ENCODE measurements around the gene PRKCA.
A peak's percentile ranks its signal among the peaks of the same experiment; 100 is the strongest.
"Not testable (repeated sequence)": the region's sequence is repeated elsewhere in the genome, so short reads cannot be mapped to it uniquely, and the experiment has no call there.

PRKCA gene

DNA sequence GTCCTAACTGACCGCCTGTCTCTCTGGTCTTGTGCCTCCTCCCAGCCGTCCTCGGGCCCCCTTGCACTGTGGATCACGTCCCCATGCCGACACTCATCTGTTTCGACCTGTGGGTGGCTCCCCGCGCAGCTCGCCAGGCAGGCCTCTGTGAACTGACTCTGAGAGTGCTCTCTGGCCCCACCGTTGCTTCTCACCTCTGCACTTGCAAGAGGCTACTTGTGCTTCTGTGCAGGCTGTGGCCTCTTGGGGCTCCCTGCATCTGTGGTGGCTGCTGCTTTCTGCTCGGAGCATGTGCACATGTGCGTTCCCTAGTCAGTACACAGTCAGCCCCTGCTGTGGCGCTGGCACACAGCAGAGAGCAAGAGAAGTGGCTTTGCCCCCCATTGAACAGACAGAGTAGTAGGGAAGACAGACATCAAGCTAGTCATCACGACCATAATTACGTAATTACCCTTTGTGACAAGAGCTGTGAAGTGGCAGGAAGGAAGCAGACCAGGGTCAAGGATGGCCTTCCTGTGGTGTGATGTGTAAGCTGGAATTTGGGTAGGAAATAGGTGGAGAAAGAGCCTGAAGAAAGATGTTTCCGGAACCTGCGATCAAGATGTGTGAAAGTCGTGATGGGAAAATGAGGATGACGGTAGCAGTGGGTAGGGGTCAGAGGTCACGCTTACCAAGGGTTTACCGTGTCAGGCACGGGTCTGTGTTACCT, 276.5 kb downstream of the PRKCA start:
- no peak for DNase-seq (ENCODE audit: low spot score)

DNA sequence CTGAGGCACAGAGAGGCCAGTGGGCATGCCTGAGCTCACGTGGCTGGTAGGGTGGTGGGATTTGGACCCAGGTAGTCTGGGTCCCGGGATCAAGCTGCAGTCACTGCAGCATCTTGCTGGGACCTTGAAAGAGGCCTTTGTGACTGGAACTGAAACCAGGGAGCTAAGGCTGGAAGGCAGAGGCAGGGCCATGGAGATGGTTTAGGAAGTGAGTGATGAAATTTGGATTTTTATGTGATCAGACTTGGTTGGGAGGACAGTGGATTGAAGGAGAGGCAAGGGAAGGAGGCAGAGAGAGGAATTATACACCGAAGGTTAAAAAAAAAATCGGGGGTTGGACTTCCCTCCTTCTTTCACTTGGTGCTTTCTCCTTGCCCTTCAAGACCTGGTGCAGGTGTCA, 277.1 kb downstream of the PRKCA start:
- DNase-seq (ENCODE audit: low spot score): no peak

DNA sequence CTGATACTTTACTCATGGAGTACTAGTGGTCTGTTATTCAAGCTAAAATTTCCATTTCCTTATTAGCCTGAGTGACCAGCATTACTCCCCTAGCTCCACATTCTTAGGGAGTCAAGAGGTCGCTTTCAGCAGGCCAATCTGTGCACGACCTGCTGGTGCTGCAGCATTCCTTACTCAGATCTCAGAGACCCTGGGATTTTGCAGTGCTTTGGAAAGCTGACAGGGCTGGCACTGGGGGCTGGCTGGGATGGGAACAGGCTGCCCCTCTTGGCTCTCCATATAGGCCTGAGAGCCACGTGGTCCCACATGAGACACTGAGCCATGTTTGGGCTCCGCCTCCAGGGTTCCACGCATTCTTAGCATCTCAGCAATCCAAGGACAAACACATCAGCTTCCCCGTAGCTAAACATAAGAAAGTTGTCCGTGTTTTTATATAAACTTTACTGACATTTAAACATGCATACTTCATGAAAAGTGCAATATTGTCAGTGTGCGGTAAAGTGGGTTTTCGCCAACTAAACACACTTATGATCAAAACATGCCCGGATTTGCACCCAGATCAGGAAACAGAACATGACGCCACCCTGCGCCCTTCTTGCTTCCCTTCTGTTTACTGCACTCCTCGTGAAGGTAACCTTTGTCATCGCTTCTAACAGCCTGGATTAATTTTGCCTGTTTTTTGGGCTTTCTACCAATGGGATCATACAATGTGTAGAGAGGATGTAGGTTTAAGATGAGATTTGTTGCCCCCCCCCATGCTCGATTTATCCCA, 278.0 kb downstream of the PRKCA start:
- DNase-seq (ENCODE audit: low spot score): no peak

DNA sequence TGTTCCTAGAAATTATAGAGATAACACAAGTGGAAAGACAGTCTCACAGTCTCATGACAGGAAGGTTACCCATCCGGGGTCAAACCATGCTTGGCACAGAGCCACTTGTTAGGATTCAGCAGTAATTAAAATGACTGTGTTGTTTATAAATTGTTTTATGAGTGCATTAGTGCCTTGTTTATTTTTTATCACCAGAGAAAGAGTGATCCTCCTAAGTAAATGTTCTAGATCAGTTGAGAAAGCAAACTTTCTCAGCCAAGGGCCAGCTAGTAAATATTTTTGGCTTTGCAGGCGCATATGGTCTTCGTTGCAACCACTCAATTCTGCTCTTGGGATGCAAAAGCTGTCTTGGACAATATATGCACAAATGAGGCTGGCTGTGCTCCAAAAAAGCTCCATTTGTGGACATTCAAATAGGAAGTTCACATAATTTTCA, 278.6 kb downstream of the PRKCA start:
- no peak for DNase-seq (ENCODE audit: low spot score)

DNA sequence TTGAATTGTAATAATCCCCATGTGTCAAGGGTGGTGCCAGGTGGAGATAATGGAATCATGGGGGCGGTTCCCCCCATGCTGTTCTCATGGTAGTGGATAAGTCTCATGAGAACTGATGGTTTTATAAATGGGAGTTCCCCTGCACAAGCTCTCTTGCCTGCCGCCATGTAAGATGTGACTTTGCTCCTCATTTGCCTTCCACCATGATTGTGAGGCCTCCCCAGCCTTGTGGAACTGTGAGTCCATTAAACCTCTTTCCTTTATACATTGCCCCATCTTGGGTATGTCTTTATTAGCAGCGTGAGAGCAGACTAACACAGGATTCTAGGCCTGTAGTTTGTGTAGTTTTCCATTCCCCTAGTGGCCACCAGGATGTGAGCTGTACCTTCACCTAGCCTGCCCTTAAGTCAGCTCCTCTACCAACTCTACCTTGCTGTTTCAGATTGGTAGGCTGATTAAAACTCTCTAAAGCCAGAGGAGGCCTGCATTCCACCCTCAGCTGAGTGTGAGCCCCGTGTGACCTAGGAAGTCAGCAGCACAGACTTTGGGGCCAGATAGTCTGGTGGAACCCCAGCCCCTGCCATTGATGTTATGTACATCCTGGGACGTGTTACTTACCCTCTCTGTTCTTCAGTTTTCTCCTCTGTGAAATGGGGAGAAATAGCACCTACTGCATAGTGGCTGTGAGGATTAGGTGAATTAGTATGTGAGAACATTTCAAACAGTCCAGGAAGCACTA, 280.1 kb downstream of the PRKCA start:
- no peak for DNase-seq (ENCODE audit: low spot score)

DNA sequence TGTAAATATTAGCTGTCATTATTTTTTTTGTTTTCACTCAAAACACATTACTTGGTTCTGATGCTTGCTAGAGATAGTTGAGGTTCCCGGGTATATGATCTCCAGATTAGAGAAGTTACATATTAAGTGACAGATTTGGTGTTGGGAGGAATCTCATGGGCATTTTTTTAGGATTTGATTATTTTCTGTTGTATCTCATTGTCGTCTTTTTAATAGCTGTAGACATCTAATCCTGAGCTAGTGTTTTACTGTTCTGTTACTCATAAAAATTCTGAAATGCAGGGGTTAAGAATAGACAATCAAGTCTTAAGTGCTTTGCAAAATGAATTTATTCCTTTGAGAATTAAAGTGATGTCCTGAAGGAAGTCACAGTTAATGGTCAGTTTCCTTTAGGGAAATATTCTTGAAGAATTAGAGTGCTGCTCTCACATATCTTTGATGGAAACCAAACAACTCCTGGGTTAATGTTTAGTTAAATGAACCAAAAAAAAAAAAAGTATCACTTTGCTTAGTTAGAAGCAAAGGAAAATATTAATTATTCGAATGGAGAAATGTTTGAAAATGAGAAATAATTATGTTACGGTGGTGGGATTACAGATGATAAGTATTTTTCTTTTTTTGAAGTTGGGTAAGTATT, 280.8 kb downstream of the PRKCA start:
- DNase-seq (ENCODE audit: low spot score): no peak

DNA sequence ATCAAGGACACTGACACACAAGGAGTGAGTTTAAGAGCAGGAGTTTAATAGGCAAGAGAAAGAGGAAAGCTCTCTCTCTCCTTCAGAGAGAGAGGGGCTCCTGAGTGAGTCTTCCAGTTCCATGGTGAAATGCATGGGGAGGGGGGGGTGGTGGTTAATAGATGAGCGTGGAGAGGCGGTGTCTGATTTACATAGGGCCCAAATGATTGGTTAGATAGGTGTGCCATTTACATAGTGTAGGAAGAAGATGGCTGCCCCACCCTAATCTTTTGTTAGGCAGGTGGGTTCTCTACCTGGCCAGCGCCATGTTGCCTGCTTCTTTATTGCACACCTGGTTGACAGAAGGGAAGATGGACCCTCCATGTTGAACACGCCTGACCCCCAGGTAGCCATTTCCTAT, 282.5 kb downstream of the PRKCA start:
- no peak for DNase-seq (ENCODE audit: low spot score)

DNA sequence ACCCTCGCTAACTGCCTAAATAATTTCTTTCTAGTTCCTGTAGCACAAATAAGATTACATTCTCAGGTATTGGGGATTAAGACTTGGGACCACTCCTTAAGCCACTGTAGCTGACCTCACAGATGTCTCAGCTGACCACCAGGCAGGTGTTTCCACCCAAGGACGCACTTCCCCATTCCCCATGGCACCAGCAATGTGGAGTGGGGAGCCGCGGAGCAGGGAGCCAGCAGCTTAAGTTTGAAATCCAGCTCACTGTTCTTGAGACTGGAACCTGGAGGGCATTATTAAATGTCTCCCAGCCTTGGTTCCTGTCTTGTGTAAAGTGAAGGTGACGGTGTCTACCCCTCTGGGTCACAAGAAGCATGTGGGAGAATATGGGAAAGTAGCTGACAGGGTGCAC, 283.1 kb downstream of the PRKCA start:
- no peak for DNase-seq (ENCODE audit: low spot score)

DNA sequence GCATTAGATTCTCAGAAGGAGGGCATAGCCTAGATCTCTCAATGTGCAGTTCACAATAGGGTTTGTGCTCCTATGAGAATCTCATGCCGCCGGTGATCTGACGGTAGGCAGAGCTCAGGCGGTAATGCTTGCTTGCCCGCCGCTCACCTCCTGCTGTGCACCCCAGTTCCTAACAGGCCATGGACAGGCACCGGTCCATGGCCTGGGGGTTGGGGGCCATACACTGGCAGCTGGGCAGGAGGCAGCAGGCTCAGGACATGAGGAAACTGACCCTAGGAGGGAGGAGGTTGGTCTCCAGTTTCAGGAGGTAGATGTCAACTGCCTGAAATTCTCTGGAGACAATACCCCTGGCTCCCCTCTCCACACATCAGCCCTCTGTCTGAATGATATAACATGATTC, 287.5 kb downstream of the PRKCA start:
- DNase-seq (ENCODE audit: low spot score): no peak

DNA sequence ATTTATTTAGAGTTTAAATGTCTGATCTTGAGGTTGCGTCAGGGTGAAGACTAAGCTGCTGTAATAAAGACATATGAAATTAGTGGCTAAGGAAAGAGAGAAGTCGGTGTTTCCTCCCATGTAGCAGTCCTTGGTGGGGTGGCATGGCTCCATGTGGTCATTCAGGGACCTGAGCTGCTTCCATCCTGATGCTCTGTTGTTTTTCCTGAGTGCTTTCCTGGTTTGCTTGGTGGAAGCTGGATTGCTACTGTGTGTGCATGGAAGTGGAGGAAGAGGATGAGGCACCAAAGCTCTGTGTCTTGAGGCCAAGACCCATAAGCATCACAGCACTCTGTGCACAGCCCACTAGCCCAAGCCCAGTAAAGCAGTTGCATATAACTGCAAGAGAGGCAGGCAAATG, 290.7 kb downstream of the PRKCA start:
- no peak for DNase-seq (ENCODE audit: low spot score)

DNA sequence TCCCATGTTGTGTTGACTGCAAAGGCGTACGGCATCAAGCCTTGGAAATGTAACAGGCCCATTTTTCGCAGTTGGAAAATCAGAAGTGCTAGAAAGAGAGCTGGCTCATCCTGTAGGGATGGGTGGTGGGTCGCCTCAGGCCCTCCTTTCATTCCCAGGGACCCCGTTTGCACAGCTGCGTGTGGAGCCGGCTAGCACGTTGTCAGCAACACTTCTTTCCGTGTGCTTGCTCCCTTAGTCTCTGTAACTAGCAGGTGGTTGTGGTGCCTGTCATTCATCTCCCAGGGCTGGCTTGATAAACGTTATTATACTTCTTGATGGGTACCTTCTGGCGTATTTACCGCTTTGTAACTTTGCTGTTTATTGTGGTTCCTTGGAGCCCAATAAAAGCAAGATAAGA, 293.5 kb downstream of the PRKCA start:
- DNase-seq (ENCODE audit: low spot score): no peak

DNA sequence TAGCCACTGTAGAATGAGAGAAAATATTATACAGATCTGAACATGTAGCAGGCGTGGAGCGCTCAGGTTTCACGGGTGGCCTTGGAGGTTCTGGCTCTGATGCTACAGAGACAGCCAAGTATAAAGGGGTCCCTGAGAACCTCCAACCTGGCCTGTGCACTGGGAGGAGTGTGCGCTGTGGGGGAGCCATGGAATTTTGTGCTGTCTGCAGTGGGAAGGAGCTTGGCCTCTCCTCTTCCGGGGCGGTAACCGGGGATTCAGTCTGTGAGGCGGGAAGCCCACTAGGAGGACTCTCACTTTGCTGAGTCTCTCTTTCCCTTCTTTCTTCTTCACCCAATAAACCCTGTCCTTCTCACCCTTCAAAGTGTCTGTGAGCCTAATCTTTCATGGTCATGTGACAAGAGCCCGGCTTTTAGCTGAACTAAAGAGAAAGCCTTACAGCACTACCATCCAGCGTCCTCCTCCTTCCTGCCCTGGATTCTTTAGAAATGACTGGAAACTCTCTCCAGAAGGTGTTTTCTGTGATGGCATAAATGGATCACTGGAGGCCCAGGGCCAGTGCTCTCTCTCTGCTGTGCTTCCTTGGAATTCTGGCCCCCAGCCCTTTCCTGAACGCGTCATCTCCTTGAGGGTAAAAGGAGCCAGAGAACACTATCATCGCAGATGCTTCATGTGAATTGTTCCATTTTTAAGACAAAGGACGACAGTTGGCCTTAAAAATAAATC, 300.4 kb downstream of the PRKCA start:
- no peak for DNase-seq (ENCODE audit: low spot score)

DNA sequence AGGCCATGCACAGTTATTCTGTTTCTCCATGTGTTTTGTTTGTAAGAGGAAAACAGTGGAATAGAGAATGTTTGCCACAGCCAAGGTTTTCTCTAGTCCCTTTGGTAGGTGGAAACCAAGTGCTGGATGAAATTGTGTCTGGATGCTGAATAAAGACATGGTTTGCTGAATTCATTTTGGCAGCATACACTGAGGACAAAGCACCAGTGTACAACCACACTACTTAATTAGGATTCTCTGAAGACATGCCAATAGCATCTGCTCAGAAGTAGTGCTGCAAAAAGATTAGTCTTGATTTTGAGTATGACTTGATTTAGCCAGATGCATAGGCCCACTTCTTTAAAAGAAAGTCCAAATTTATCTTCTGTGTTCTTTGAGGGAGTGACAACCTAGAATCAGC, 302.0 kb downstream of the PRKCA start:
- DNase-seq (ENCODE audit: low spot score): no peak

DNA sequence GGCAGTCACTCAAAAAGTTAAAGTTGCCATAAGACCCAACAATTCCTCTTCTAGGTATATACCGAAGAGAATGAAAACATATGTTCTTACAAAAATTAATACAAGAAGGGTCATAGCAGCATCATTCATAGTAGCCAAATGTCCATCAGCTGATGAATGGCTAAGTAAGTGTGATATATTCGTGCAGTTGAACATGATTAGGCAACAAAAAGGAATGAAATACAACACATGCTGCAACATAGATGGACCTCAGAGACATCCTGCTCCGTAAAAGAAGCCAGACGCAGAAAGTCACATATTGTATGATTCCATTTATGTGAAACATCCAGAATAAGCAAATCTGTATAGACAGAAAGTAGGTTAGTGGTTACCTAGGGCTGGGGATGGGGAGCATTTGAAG, 303.1 kb downstream of the PRKCA start:
- DNase-seq (ENCODE audit: low spot score): no peak

DNA sequence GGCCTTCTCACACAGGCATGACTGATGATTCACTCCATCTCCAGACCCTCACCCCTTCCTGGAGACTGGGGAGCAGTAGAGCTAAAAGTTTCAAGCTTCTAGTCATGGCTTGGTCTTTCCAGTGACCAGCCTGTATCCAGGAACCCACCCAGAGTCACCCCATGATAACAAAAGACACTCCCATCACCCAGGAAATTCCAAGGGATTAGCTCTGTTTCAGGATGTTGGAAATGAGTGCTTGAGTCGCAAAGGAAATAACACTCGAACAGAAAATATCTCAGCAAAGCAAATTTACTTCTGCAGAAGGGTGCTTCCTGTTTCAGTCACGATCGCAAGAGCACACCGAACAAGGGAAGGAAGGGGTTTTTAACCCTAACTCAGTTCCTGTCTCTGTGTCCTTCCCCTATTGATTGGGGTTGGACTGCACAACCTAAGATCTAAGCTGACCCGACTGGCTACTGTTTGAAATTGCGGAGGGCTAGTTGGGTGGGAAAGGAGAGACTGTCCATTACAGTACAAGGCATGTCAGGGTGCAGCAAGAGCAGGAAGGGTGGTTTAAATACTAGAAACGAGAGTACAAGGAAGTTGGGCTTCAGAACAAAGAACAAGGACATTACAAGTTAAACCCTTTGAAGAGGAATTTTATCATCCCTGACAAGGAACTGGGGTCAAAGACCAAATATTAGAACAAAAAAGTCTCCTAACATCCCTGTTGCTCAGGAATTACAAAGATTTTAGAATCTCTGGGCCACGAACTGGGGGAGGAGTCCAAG, 308.1 kb downstream of the PRKCA start:
- no peak for DNase-seq (ENCODE audit: low spot score)

DNA sequence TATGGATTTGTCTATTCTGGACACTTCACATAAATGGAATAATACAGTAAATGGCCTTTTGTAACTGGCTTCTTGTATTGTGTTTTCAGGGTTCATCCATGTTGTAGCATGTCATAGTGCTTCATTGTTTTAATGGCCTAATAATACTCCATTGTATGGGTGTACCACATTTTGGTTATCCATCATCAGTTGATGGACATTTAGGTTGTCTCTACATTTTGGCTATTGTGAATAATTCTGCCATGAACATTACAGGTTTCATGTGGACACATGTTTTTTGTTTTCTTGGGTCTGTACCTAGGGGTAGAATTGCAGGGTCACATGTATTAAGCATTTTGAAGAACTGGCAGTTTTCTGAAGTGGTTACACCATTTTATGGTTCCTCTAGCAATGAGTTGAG, 309.0 kb downstream of the PRKCA start:
- no peak for DNase-seq (ENCODE audit: low spot score)

DNA sequence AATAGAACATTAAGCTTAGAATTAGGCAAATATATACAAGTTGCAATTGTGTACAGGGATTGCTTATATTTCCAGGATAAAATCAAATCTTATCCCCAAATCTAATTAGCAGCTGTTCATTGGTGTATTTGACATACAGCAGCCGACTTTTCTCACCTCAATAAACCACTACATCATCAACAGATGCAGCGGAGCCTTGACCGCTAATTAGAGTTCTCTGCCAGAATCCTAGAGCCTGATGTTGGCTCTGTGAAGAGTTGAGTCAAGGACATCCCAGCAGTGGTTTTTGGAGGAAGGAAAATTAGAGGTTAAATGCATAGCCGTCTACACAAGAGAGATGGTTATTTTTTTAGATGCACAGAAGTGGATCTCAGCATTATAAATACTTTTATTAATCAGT, 310.6 kb downstream of the PRKCA start:
- DNase-seq (ENCODE audit: low spot score): no peak

DNA sequence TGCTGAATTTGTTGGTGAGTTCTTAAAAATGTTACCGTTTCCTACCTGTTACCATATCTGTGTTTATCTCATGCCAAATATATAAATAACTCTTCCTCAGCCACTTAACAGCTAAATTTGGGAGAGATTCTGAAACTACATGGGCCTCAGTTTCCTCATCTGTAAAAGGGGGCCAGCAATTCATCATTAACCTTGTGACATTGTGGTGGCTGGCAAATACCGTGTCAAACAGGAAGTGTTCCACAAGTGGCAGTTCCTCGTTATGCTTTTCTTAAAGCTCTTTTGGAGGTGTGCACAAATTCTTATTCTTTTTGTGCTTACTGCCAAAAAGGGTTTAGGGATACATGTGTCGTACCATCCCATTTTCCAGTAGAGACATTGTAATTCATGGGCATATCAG, 312.1 kb downstream of the PRKCA start:
- peak; percentile 8 for DNase-seq (ENCODE audit: low spot score)

DNA sequence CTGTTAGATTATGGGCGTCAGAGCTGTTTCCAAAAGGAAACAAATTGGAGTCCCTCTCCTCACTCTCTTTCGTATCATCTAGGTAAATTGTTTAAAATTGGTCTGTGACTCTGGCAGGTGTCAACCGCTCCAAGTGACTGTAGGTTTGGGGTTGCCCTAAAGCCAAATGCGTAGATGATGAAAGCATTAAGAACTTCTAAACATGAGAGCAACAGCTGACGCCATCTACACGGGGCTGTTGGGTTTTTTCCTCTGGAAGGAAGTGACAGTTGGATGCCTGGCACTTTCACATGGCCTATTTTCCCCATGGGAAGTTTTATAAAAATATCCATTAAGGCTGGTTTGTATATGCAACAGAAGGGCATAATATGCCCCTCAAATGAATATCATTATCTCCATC, 316.8 kb downstream of the PRKCA start:
- no peak for DNase-seq (ENCODE audit: low spot score)

DNA sequence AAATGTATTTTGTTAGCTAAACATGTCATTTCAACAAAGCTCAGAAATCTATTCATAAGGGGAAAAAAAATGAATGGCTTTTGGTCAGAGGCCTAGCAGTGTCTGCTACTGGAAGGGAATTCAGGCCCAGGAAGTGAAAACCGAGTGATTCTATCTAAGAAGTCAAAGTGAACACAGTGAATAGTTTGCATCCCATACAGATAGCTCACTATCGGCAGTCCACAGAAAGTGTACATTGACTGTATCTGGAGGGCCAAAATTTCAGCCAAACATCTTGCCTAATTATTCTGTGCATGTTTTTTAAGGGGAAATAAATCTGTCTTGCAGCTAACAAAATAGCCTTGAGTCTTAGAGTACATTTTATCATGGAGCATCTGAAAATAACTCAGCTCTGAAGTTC, 318.1 kb downstream of the PRKCA start:
- no peak for DNase-seq (ENCODE audit: low spot score)

DNA sequence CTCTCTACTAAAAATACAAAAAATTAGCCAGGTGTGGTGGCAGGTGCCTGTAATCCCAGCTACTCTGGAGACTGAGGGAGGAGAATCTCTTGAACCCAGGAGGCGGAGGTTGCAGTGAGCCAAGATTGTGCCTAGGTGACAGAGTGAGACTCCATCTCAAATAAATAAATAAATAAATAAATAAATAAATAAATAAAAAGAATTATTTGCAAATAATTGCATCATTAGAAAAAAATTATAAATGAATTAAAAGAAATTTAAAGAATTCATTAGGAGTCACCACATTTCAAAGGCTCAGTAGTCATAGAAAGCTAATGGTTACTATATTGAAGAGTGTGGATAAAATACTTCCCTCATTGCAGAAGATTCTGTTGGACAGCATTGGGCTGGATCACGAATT, 322.2 kb downstream of the PRKCA start:
- DNase-seq (ENCODE audit: low spot score): not testable (repeated sequence)

All from NAMALWA (cell line).